ENCODE results near the gene LCN15. TPM values are rescaled to one million over a fixed set of nuclear protein-coding genes. Genes with fewer than 3 reads are reported as not detected.

LCN15 gene
- total and polyA plus RNA-seq, 9 donors, result not detected

DNA sequence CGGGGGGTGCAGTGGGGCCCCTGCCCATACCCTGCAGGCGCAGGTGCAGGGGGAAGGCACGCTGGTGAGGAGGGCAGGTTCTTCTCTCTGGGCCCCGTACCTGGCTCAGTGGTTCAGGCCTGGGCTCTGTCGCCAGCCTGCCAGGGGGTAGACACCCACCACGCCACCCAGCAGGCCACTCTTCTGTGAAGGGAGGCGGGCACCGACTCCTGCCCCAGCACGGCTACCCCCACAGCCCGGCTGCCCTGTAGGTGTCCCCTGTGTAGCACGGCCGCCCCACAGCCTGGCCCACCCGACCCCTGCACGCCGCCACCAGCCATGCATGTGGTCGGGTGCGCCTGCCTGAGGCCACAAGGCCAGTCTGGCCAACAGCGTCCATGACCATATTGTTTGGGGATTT is 17.7 kb downstream of the LCN15 start:
- no peak overlapping the region for H3K4me3 ChIP-seq
- no peak for DNase-seq
- H3K27ac ChIP-seq, result no peak overlapping the region
- 89 to 93% (median 92%) methylated on average over 18 of the region's 18 CpGs for WGBS, 3 donors
- H3K9me3 ChIP-seq, result no peaks in the 10 kb centered on the region
- H3K27me3 ChIP-seq, result no peaks in the 10 kb centered on the region
- H3K4me1 ChIP-seq (ENCODE audit: insufficient read depth), result no peaks in the 10 kb centered on the region
- intact Hi-C loops (cut with DNase I), result no loop called here
- H3K36me3 ChIP-seq, result no peaks in the 10 kb centered on the region
- TF ChIP-seq POLR2A (IDR thresholded peaks at IDR 0.05) (no peak), EP300 (IDR thresholded peaks at IDR 0.05) (no peak)
- TF ChIP-seq, protein P1, sequence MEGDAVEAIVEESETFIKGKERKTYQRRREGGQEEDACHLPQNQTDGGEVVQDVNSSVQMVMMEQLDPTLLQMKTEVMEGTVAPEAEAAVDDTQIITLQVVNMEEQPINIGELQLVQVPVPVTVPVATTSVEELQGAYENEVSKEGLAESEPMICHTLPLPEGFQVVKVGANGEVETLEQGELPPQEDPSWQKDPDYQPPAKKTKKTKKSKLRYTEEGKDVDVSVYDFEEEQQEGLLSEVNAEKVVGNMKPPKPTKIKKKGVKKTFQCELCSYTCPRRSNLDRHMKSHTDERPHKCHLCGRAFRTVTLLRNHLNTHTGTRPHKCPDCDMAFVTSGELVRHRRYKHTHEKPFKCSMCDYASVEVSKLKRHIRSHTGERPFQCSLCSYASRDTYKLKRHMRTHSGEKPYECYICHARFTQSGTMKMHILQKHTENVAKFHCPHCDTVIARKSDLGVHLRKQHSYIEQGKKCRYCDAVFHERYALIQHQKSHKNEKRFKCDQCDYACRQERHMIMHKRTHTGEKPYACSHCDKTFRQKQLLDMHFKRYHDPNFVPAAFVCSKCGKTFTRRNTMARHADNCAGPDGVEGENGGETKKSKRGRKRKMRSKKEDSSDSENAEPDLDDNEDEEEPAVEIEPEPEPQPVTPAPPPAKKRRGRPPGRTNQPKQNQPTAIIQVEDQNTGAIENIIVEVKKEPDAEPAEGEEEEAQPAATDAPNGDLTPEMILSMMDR (IDR thresholded peaks at IDR 0.05), result no peak

DNA sequence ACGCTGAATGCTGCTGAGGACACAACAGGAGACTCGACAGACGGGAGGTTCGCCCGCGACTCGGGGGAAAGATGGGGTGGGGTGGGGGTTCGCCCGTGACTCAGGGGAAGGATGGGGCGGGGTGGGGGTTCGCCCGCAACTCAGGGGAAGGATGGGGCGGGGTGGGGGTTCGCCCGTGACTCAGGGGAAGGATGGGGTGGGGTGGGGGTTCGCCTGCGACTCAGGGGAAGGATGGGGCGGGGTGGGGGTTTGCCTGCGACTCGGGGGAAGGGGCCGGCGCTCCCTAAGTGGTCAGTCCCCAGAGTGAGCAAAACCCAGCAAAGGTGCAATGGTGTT is 18.2 kb downstream of the LCN15 start:
- Histone ChIP-seq H3K4me1 (ENCODE audit: insufficient read depth) (peaks cover under 1% of the 10 kb centered on the region), H3K27ac (no peak overlapping the region), H3K9me3 (no peaks in the 10 kb centered on the region), H3K27me3 (no peaks in the 10 kb centered on the region), H3K36me3 (no peaks in the 10 kb centered on the region), H3K4me3 (no peak overlapping the region)
- intact Hi-C loops (cut with DNase I), result no loop called here
- 80 to 90% (median 87%) methylated on average over 14 to 22 of the region's 22 CpGs for whole genome bisulfite sequencing, 3 donors
- TF ChIP-seq POLR2A (IDR thresholded peaks at IDR 0.05) (no peak), EP300 (IDR thresholded peaks at IDR 0.05) (no peak)
- TF ChIP-seq, protein P1 (IDR thresholded peaks at IDR 0.05), result no peak
- DNase-seq, result no peak

DNA sequence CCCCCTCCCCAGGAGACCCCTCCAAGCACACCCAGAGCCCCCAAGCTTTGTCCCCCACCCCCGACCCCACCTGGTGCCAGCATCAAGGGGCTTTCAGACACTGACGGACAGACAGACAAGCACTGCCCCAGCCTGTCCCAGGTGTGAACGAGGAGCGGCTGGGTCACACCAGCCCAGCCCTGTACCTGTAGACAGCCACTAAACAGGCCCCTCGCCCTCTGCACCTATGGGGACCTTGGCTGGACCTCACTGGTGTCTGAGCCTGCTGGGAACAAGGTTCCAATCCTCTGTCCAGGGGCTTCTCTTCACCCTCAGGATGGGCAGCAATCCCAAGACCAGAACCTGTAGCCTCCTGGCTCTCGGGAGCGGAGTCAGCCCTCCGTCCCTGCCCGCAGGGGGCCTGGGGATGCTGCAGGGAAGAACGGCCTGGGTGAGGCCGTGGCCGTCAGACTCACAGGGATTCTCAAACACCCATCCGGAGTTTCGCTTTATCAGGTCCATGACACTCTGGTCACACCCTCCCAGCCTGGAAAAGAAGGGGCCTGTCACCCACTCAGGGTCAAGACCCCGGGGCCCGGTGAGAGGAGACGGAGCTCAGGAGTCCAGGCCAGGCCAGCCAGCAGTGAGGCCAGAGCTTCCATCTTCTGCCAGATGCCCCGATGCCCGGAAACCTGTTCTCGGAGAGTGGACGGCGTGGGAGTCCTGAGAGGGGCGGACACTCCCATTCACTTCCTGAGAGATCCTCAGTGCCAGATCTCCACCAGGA is 18.7 kb downstream of the LCN15 start:
- H3K27ac ChIP-seq, result no peak overlapping the region
- H3K9me3 ChIP-seq, result no peaks in the 10 kb centered on the region
- intact Hi-C loops (cut with DNase I), result no loop called here
- H3K27me3 ChIP-seq, result no peaks in the 10 kb centered on the region
- H3K4me1 ChIP-seq (ENCODE audit: insufficient read depth), result peaks cover 3% of the 10 kb centered on the region
- no peak for DNase-seq
- H3K36me3 ChIP-seq, result no peaks in the 10 kb centered on the region
- WGBS, 3 donors, result 77 to 86% (median 80%) methylated on average over 21 to 23 of the region's 23 CpGs
- H3K4me3 ChIP-seq, result no peak overlapping the region
- TF ChIP-seq, protein P1 (IDR thresholded peaks at IDR 0.05), result no peak
- TF ChIP-seq EP300 (IDR thresholded peaks at IDR 0.05) (no peak), POLR2A (IDR thresholded peaks at IDR 0.05) (no peak)

DNA sequence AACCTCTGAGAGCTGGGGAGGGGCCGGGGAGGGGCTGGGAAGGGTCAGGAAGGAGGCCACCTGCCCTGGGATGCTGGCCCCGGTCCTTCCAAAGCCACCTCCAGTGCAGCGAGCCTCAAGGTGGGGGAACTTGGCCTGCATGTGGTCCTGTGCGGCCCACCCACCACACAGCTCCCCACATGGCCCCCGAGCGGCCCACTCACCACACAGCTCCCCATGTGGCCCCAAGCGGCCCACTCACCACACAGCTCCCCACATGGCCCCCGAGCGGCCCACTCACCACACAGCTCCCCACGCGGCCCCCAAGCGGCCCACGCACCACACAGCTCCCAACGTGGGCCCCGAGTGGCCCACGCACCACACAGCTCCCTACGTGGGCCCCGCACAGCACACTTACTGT is 19.5 kb downstream of the LCN15 start:
- no peak for DNase-seq
- no peaks in the 10 kb centered on the region for H3K27me3 ChIP-seq
- intact Hi-C loops (cut with DNase I), result no loop called here
- H3K36me3 ChIP-seq, result no peaks in the 10 kb centered on the region
- H3K9me3 ChIP-seq, result no peaks in the 10 kb centered on the region
- TF ChIP-seq EP300 (IDR thresholded peaks at IDR 0.05) (no peak), POLR2A (IDR thresholded peaks at IDR 0.05) (no peak)
- TF ChIP-seq, protein P1 (IDR thresholded peaks at IDR 0.05), result no peak
- no peak overlapping the region for H3K4me3 ChIP-seq
- WGBS, 3 donors, result 84 to 87% (median 86%) methylated on average over 15 to 18 of the region's 18 CpGs
- H3K4me1 ChIP-seq (ENCODE audit: insufficient read depth), result peaks cover 3% of the 10 kb centered on the region
- H3K27ac ChIP-seq, result no peak overlapping the region

Data from ovary (tissue), 9 donors.